Right ventricle myocardium inferior (tissue), 1 donor: ENCODE data around the gene KRT6C. TPM values are rescaled to one million over a fixed set of nuclear protein-coding genes. Genes with fewer than 3 reads are reported as not detected.
"Not testable (repeated sequence)": the region's sequence is repeated elsewhere in the genome, so short reads cannot be mapped to it uniquely, and the experiment has no call there.

Experiments
- ATAC-seq: fragments of 200-7000 bp; cut with Tn5 transposase; one replicate; pipeline ENCODE4 v1.9.1; 2020; ENCODE audit warnings: mild to moderate bottlenecking, moderate library complexity
- DNase-seq: peaks from one replicate; pipeline ENCODE4 v3.0.0; 2021; ENCODE audit errors: missing footprints
- intact Hi-C: fragments of 100-400 bp; cut with DNase I; formaldehyde crosslinking; loops from one replicate; pipeline ENCODE4 v1.11.0; 2022
- total RNA-seq: library from RNA; stranded (reverse); fragmentation: NEBNext Ultra II Directional; extraction: Animal tissue kit (Norgen Biotek cat#: 25700); gene quantifications from one replicate; pipeline ENCODE4 v1.2.1, GENCODE V29; 2021
- donor health status: DM: no; HTN: yes; CAD: no; lungs with severe emphysema.

Gene KRT6C
- total RNA-seq, 1 donor from 2014 or later, result not detected

GRCh38 chr12:52502877-52503276 lies 29.3 kb upstream of the KRT6C start:
- no peak for DNase-seq
- ATAC-seq, result no peak
- intact Hi-C loops, result no loop called here

DNA sequence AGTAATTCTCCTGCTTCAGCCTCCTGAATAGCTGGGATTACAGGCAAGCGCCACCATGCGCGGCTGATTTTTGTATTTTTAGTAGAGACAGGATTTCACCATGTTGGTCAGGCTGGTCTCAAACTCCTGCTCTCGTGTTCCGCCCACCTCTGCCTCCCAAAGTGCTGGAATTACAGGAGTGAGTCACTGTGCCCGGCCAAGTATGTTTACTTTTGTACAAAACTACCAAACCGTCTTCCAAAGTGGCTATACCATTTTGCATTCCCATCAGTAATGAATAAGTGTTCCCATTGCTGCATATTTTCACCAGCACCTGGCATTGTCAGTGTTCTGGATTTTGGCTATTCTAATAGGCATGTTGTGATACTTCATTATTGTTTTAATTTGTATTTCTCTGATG lies 27.9 kb upstream of the KRT6C start:
- ATAC-seq (no peak), DNase-seq (no peak)
- intact Hi-C loops, result no loop called here

DNA sequence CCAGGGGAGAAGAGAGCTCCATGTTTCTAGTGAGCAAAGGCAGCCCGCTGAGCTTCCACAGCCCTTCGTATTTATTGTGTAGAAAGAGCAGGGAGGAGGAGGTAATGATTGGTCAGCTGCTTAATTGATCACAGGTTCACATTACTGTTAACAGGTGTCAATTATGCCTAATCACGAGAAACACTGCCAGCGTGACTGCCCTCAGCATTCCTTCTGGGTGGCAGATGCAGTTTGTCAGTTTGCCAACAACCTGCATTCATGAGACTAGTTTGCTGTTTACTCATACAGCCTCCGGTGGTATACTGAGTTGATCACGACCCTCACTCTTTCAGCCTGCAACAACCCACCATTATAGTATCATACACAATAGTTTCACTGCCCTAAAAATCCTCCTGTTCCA lies 27.0 kb upstream of the KRT6C start:
- DNase-seq, ATAC-seq, intact Hi-C loops: not testable (repeated sequence)

DNA sequence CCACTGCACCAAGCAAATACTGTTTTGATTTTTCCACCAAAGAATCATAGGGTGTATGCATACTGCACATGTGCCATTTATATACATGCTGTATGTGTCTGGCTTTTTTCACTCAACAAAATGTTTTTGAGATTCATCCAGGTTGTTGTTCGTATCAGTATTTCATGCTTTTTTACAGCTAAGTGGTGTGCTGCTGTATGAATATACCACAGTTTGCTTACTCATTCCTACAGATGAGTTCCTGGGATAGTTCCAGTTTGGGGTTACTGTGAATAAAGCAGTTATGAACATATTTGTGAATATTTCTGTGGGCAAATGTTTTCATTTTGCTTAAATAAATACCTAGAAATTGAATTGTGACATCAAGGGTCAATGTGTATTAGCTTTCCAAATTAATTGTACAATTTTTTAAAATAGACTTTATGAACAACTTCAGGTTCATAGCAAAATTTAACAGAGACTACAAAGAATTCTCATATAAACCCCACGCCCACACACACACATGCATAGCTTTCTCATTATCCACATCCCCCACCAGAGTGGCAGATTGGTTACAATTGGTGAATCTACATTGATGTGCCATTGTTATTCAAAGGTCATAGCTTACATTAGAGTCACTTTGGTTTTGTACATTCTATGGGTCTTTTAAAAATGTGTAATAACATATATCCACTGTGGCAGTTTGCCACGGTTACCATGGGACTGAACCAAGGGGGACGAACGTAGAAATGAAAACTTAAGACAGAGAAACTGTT lies 26.4 kb upstream of the KRT6C start:
- DNase-seq (no peak), ATAC-seq (no peak)
- intact Hi-C loops, result no loop called here

DNA sequence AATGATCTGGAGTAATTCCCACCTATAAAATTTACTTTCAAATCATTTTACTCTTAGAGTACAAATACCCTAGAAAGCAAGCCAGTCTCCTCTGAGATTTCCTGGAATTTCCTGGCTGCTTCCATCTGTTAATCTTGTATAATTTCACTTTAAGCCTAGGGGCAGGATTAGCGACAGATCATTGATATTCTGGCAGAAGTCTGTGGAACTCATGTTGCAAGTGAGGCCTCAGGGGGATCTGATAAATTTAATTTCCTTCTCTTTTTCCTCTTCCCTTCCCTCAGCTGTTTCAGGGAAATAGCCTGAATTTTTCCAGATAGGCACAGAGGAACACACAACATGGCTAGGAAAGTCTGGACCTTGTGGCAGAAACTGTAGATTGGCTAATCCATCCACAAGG lies 25.3 kb upstream of the KRT6C start:
- intact Hi-C loops, result no loop called here
- DNase-seq (no peak), ATAC-seq (no peak)

DNA sequence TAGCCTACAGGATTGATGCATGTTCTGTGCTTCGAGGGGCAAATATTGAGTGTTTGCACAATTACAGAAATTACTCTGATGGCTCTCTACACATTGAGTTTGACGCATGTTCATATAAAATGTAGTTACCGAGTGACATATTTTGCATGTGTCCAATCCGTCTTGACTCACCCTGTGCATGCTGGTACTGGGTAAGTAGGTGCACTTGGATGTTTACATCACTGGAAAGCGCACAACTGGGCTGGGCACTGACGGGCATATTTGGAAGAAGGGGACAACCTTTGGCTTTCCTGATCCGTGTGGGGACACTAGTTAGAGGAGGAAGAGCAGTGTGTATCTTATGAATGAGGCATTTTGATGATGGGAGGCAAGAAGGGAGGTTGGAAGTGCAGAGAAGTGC lies 24.4 kb upstream of the KRT6C start:
- intact Hi-C loops, result no loop called here
- ATAC-seq, result no peak
- no peak for DNase-seq

- DNase-seq (no peak), ATAC-seq (peak; percentile 27)
- intact Hi-C loops, result no loop called here
Observed at GRCh38 chr12:52496590-52497071, 23.0 kb upstream of the KRT6C start.

- intact Hi-C loops, result no loop called here
- ATAC-seq (no peak), DNase-seq (no peak)
Observed at GRCh38 chr12:52496054-52496453, 22.4 kb upstream of the KRT6C start.

DNA sequence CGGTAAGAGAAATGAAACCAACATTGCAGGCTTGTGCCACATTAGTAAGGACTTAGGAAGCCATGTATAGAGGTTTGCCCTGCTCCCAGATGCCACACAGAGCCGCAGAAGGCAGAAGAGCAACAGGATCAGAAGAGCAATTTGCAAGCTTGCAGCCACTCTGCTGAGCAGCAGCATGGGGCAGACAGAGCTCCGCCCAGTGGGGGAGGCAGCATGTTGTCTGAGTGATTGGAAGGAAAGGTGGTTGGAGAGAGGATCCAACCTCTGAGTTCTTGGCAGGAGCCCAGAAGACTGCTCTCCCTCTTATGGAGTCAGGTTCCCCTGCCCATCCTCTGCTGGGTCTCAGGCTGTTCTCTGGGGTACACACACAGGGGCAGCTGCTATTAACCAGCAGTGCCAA lies 21.8 kb upstream of the KRT6C start:
- ATAC-seq, result no peak

DNA sequence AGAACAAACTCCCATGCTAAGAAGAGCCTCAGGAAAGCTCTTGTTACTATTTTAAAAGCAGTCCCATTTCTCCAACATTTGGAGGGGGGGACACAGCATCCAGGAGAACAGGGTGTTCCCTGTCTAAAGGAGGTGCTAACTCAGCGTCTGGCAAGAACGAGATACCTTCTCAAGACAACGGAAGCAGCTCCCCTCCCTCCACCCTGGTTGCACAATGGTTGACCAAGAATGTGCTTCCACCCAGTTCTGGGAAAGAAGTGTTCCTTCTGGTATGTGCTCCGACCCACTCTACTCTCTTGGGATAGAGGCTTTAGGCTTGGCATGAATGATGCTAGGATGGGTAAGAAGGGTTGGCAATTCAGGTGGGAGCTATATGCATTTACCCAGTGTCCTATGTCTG lies 20.9 kb upstream of the KRT6C start:
- DNase-seq (no peak), ATAC-seq (peak; percentile 75)
- intact Hi-C loops, result no loop called here

More for the DNA sequence above, 21.8 kb upstream of the KRT6C start:
- no peak for DNase-seq
- intact Hi-C loops, result no loop called here

GRCh38 chr12:52494100-52494499 lies 20.5 kb upstream of the KRT6C start:
- intact Hi-C loops, result no loop called here
- ATAC-seq (no peak), DNase-seq (no peak)

DNA sequence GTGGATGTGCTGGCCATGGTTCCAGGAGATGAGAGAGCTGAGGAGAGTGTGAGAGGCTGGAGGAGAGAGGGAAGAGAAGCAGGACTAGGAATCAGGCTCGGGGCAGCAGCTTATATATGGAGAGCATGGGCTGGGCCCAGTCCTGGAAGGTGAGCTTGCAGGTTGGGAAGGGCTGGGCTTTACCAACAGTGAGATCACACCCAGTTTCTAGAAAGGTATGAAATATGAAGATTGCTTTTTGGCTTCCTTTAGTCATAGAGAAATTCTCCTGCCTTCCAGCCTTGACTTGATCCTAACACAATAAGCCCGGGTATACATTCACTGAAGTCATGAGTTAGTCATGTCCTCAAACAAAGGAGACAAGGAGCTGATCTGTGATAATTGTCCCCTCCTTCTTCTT lies 19.6 kb upstream of the KRT6C start, which contains the start of gene KRT6A:
KRT6A (minus strand) TSS at position 86 of the 400 bp plus-strand sequence; CDS start at position 17, 69 bp downstream.
- DNase-seq, result no peak
- no peak for ATAC-seq
- intact Hi-C loops, result no loop called here

- DNase-seq, intact Hi-C loops, ATAC-seq: not testable (repeated sequence)
Observed at GRCh38 chr12:52492405-52492804, 18.8 kb upstream of the KRT6C start.

DNA sequence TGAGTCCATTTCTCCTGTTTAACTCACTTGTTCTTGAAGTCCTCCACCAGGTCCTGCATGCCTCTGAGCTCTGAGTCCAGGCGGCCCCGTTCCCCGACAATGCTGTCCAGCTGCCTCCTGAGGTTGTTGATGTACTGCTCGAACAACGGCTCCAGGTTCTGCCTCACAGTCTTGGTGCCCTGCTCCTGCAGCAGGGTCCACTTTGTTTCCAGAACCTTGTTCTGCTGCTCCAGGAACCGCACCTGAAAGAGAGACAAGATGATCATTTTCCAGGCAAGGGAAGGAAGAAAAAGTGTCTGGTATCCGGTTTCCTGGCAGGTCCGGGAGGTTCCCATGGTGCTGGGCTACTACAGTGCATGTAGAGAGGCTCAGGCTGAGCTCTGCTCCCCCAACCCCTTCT lies 17.9 kb upstream of the KRT6C start:
- intact Hi-C loops, ATAC-seq, DNase-seq: not testable (repeated sequence)

- DNase-seq (no peak), ATAC-seq (no peak)
- intact Hi-C loops, result no loop called here
Observed at GRCh38 chr12:52488736-52489135, 15.1 kb upstream of the KRT6C start.

- intact Hi-C loops, DNase-seq, ATAC-seq: not testable (repeated sequence)
Observed at GRCh38 chr12:52487744-52488443, 14.3 kb upstream of the KRT6C start.

GRCh38 chr12:52487211-52487610 lies 13.6 kb upstream of the KRT6C start:
- intact Hi-C loops, result no loop called here
- DNase-seq, result no peak
- ATAC-seq, result no peak

- intact Hi-C loops, result no loop called here
- no peak for ATAC-seq
- DNase-seq, result no peak
Observed at GRCh38 chr12:52486166-52487105, 12.8 kb upstream of the KRT6C start.

- ATAC-seq (no peak), DNase-seq (no peak)
- intact Hi-C loops, result no loop called here
Observed at GRCh38 chr12:52480073-52480472, 6.5 kb upstream of the KRT6C start.
